ENCODE measurements around the gene NTN3. TPM values are rescaled to one million over a fixed set of nuclear protein-coding genes. Genes with fewer than 3 reads are reported as not detected.

The NTN3 gene
- polyA plus RNA-seq, 1 of the 3 experiments (the other 2 are of a cell fraction), result 0.28 TPM

- CTCF ChIA-PET, result no interaction called here
These were observed 34.6 kb downstream of the NTN3 start for GRCh38 chr16:2505695-2506094.

DNA sequence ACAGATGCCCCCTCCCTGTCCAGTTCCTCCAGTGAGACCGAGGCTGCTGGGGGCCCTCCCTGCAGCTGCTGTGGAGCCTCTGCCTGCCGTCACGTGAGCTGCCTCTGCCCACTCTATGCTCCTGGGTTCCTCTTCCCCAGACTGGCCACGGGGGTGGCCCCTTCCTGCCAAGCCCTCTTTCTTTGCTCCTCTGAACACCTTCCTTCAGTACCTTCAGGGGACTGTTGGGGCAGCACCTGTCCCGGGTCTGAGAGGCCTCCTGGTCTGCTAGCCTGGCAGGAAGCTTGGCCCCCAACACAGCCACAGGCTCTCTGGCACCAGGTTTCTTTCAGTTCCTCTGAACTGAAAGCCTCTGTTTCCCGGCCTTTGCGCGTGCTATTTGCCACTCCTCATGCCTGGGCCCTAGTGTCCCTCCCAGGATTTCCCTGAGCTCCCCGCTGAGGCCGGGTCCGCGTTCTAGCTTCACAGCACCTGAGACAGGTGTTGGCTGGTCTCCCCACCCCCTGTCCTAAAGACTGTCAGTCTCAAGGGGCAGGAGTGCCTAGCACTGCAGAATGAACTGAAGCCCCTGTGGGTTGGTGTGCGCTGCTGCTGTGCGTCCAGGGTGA lies 36.1 kb downstream of the NTN3 start:
- CTCF ChIA-PET, result interaction anchor here (0.6 kb wide), 1 partner anchor 332 kb away, joined by 3 read pairs; no protein-coding TSS in a partner anchor
- H3K4me3 ChIP-seq (ENCODE audit: low read depth in 2 of 2, low read length in 1 of 2), result no peak overlapping the region

More at GRCh38 chr16:2505695-2506094, 34.6 kb downstream of the NTN3 start:
- 0 out of 2 replicates have a peak, but pooled peaks cover 3% of the 10 kb centered on the region for H4K20me1 ChIP-seq (ENCODE audit: insufficient read depth)
- H3K9ac ChIP-seq, result no peak overlapping the region
- POLR2A ChIA-PET, result no interaction called here
- H3K9me2 ChIP-seq, result no peaks in the 10 kb centered on the region
- no peaks in the 10 kb centered on the region for H3K9me3 ChIP-seq
- 93% methylated on average over 14 of the region's 14 CpGs for WGBS (ENCODE audit: low lambda C conversion rate)
- H3K36me3 ChIP-seq (replicated peaks in 1 of 2; ENCODE audit: control insufficient read depth in 1 of 2, insufficient read depth in 2 of 2, low read length in 1 of 2), result no peaks in the 10 kb centered on the region
- H3K27me3 ChIP-seq (ENCODE audit: insufficient read depth), result no peaks in the 10 kb centered on the region
- H3K79me2 ChIP-seq (ENCODE audit: insufficient read depth), result no peaks in the 10 kb centered on the region
- H3K4me3 ChIP-seq (ENCODE audit: low read depth in 2 of 2, low read length in 1 of 2), result no peak overlapping the region
- no peak overlapping the region for H3K4me2 ChIP-seq
- TF ChIP-seq NFIC (IDR thresholded peaks at IDR 0.05; ENCODE audit: borderline replicate concordance) (no peak), SIN3A (IDR thresholded peaks at IDR 0.05; ENCODE audit: borderline replicate concordance, low read depth, low read length) (no peak), FOXJ3 (CRISPR knock-in tag; IDR thresholded peaks at IDR 0.05) (no peak), CHD2 (IDR thresholded peaks at IDR 0.05; ENCODE audit: low read length, partially characterized antibody) (no peak), GATA2 (CRISPR knock-in tag; IDR thresholded peaks at IDR 0.05) (no peak), FOSL2 (IDR thresholded peaks at IDR 0.05; ENCODE audit: borderline replicate concordance, low read depth) (no peak), JUND (IDR thresholded peaks at IDR 0.05) (no peak), RAD21 (IDR thresholded peaks at IDR 0.05; ENCODE audit: low read length) (no peak), TEAD4 (IDR thresholded peaks at IDR 0.05; ENCODE audit: borderline replicate concordance, insufficient read depth) (no peak), YY1 (IDR thresholded peaks at IDR 0.05; ENCODE audit: low read depth) (no peak)
- no peak overlapping the region for H3K27ac ChIP-seq (ENCODE audit: low read depth in 2 of 2, low read length in 1 of 2)
- peaks cover 4% of the 10 kb centered on the region for H3F3A ChIP-seq (replicated peaks; ENCODE audit: insufficient read depth)
- no peak for DNase-seq
- H3K4me1 ChIP-seq (ENCODE audit: control insufficient read depth in 1 of 2, insufficient read depth in 2 of 2, low read depth in 1 of 2, low read length in 1 of 2), result peaks cover 0 to 10% of the 10 kb centered on the region in 2 experiments; a peak in 1 of 4 replicates
- no peak overlapping the region for H2AFZ ChIP-seq (ENCODE audit: low read depth)

More for the DNA sequence above, 36.1 kb downstream of the NTN3 start:
- H3K4me1 ChIP-seq (ENCODE audit: control insufficient read depth in 1 of 2, insufficient read depth in 2 of 2, low read depth in 1 of 2, low read length in 1 of 2), result no peaks in the 10 kb centered on the region
- 85% methylated on average over 10 of the region's 14 CpGs for WGBS (ENCODE audit: low lambda C conversion rate)
- H3K27ac ChIP-seq (ENCODE audit: low read depth in 2 of 2, low read length in 1 of 2), result no peak overlapping the region
- peaks cover 4% of the 10 kb centered on the region for H3F3A ChIP-seq (replicated peaks; ENCODE audit: insufficient read depth)
- H3K9me2 ChIP-seq, result no peaks in the 10 kb centered on the region
- H3K27me3 ChIP-seq (ENCODE audit: insufficient read depth), result no peaks in the 10 kb centered on the region
- no peak overlapping the region for H2AFZ ChIP-seq (ENCODE audit: low read depth)
- H3K36me3 ChIP-seq (replicated peaks in 1 of 2; ENCODE audit: control insufficient read depth in 1 of 2, insufficient read depth in 2 of 2, low read length in 1 of 2), result no peaks in the 10 kb centered on the region
- TF ChIP-seq MXI1 (IDR thresholded peaks at IDR 0.05; ENCODE audit: low read depth, low read length), result no peak
- no peak for TF ChIP-seq SIN3A (IDR thresholded peaks at IDR 0.05; ENCODE audit: borderline replicate concordance, low read depth, low read length)
- TF ChIP-seq JUND (IDR thresholded peaks at IDR 0.05), result no peak
- TF ChIP-seq, protein P1, sequence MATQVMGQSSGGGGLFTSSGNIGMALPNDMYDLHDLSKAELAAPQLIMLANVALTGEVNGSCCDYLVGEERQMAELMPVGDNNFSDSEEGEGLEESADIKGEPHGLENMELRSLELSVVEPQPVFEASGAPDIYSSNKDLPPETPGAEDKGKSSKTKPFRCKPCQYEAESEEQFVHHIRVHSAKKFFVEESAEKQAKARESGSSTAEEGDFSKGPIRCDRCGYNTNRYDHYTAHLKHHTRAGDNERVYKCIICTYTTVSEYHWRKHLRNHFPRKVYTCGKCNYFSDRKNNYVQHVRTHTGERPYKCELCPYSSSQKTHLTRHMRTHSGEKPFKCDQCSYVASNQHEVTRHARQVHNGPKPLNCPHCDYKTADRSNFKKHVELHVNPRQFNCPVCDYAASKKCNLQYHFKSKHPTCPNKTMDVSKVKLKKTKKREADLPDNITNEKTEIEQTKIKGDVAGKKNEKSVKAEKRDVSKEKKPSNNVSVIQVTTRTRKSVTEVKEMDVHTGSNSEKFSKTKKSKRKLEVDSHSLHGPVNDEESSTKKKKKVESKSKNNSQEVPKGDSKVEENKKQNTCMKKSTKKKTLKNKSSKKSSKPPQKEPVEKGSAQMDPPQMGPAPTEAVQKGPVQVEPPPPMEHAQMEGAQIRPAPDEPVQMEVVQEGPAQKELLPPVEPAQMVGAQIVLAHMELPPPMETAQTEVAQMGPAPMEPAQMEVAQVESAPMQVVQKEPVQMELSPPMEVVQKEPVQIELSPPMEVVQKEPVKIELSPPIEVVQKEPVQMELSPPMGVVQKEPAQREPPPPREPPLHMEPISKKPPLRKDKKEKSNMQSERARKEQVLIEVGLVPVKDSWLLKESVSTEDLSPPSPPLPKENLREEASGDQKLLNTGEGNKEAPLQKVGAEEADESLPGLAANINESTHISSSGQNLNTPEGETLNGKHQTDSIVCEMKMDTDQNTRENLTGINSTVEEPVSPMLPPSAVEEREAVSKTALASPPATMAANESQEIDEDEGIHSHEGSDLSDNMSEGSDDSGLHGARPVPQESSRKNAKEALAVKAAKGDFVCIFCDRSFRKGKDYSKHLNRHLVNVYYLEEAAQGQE (IDR thresholded peaks at IDR 0.05; ENCODE audit: low read depth, low read length), result no peak
- TF ChIP-seq RAD21 (IDR thresholded peaks at IDR 0.05; ENCODE audit: low read length), result no peak
- TF ChIP-seq RXRA (IDR thresholded peaks at IDR 0.05; ENCODE audit: borderline replicate concordance, low read depth), result no peak
- TF ChIP-seq GABPA (IDR thresholded peaks at IDR 0.05; ENCODE audit: low read depth), result no peak
- no peak for TF ChIP-seq ELF1 (IDR thresholded peaks at IDR 0.05)
- no peak for TF ChIP-seq FOXM1 (IDR thresholded peaks at IDR 0.05; ENCODE audit: low read depth)
- no peak for TF ChIP-seq FOXJ3 (CRISPR knock-in tag; IDR thresholded peaks at IDR 0.05)
- TF ChIP-seq RCOR1 (IDR thresholded peaks at IDR 0.05; ENCODE audit: low read length), result no peak
- TF ChIP-seq YY1 (IDR thresholded peaks at IDR 0.05; ENCODE audit: low read depth), result no peak
- TF ChIP-seq, protein P2, sequence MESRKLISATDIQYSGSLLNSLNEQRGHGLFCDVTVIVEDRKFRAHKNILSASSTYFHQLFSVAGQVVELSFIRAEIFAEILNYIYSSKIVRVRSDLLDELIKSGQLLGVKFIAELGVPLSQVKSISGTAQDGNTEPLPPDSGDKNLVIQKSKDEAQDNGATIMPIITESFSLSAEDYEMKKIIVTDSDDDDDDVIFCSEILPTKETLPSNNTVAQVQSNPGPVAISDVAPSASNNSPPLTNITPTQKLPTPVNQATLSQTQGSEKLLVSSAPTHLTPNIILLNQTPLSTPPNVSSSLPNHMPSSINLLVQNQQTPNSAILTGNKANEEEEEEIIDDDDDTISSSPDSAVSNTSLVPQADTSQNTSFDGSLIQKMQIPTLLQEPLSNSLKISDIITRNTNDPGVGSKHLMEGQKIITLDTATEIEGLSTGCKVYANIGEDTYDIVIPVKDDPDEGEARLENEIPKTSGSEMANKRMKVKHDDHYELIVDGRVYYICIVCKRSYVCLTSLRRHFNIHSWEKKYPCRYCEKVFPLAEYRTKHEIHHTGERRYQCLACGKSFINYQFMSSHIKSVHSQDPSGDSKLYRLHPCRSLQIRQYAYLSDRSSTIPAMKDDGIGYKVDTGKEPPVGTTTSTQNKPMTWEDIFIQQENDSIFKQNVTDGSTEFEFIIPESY (IDR thresholded peaks at IDR 0.05; ENCODE audit: borderline replicate concordance, low read depth), result no peak
- H3K4me2 ChIP-seq, result no peak overlapping the region
- no peaks in the 10 kb centered on the region for H3K79me2 ChIP-seq (ENCODE audit: insufficient read depth)
- no peaks in the 10 kb centered on the region for H3K9me3 ChIP-seq
- no peaks in the 10 kb centered on the region for H4K20me1 ChIP-seq (ENCODE audit: insufficient read depth)
- no peak overlapping the region for H3K9ac ChIP-seq
- POLR2A ChIA-PET, result no interaction called here
- DNase-seq, result no peak
